Body of pancreas (tissue), 4 donors: Measurements from ENCODE around the gene ST3GAL3.

ENCODE experiments used
- CTCF ChIP-seq, 7 experiments: fragments of 450-650 bp in 4 of 7; fragments of 200-600 bp in 3 of 7; sonication (generic) in 3 of 7; IDR thresholded peaks; one replicate each; pipeline ENCODE4 v1.5.1; 2016 to 2019; ENCODE audit warnings: antibody characterized with exemption in 7 of 7
- POLR2A ChIP-seq, 3 donors: fragments of 450-650 bp; IDR thresholded peaks; one replicate each; pipeline ENCODE4 v1.6.1; 2016; ENCODE audit warnings: antibody characterized with exemption in 3 of 3, mild to moderate bottlenecking in 2 of 3

- TF ChIP-seq CTCF (IDR thresholded peaks at IDR 0.05) (no peak), POLR2A (IDR thresholded peaks at IDR 0.05) (no peak)
These were observed 124.5 kb downstream of the ST3GAL3 start for GRCh38 chr1:43831851-43832250.
